HG03439 (cell line): ENCODE results near the gene FBXO31.

Source experiments
- ATAC-seq: cut with Tn5 transposase; IDR thresholded peaks from one replicate; pipeline ENCODE4 v1.9.1; 2021; ENCODE audit warnings: mild to moderate bottlenecking, moderate library complexity; ENCODE audit not compliant: unreplicated experiment

FBXO31 gene, protein sequence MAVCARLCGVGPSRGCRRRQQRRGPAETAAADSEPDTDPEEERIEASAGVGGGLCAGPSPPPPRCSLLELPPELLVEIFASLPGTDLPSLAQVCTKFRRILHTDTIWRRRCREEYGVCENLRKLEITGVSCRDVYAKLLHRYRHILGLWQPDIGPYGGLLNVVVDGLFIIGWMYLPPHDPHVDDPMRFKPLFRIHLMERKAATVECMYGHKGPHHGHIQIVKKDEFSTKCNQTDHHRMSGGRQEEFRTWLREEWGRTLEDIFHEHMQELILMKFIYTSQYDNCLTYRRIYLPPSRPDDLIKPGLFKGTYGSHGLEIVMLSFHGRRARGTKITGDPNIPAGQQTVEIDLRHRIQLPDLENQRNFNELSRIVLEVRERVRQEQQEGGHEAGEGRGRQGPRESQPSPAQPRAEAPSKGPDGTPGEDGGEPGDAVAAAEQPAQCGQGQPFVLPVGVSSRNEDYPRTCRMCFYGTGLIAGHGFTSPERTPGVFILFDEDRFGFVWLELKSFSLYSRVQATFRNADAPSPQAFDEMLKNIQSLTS

DNA sequence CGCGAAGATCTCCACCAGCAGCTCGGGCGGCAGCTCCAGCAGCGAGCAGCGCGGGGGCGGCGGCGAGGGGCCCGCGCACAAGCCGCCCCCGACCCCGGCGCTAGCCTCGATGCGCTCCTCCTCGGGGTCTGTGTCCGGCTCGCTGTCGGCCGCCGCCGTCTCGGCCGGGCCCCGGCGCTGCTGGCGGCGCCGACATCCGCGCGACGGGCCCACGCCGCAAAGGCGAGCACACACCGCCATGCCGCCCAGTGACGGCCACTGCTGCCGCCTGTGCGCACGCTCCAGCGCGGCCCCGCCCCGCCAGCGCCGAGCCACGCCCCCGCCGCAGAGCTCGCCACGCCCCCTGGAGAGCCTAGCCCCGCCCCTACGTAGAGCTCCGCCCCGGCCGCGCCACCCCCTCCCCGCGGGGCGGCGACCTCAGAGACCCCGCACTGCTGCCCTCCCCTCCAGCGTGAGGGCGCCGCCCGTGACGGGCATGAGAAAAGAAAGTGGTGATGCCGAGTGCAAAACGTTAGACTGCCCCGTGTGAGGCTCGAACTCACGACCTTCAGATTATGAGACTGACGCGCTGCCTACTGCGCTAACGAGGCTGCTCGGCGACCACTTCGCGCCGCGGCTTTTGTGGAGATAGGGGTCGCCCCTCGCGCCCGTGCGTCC lies at the start of gene FBXO31:
TSS of gene FBXO31 (minus strand) at position 272 of the 657 bp plus-strand sequence. CDS start at position 240, 32 bp downstream.
- peak; percentile 43 for ATAC-seq

GRCh38 chr16:87432330-87432915 lies 48.8 kb upstream of the FBXO31 start:
- no peak for ATAC-seq

GRCh38 chr16:87431926-87432325 lies 48.4 kb upstream of the FBXO31 start:
- ATAC-seq: no peak

- no peak for ATAC-seq
Measured at GRCh38 chr16:87426423-87427215, 43.0 kb upstream of the FBXO31 start.

DNA sequence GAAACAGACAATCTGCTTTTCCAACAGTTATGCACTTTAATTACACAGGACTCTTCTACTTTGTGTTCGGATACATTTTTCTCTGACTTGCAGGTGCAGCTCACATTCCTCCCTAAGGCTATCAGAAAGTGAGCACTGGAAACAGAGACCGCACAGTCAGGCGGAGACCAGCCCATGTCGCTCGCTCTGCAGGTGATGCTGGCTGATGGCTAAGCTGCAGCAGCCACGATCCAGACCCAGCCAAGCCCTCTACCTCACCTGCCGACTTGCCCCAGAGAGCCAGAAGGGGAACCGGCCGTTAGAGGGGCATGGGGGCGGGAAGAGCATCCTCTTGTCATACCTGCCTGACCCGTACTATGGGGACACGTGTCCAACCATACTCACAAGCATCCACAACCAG lies 42.4 kb upstream of the FBXO31 start:
- no peak for ATAC-seq

DNA sequence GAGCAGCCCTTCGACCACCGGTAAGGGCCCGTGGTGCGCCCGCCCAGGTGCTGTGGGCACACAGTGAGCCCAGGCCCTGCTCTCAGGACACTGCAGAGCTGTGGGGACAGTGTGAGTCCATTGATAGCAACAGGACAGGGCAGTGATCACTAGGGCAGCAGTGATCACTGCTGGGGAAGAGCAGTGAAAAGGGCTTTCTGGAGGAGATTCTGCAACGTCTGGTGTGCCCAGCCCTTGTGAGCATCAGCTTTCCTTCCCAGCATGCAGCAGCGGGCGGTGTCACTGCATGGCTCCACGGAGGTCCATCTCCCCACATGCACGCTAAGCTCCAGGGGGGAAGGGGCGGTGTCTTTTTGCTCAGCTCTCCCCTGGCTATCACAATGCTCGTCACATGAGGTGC lies 40.7 kb upstream of the FBXO31 start:
- no peak for ATAC-seq

- ATAC-seq: no peak
Measured at GRCh38 chr16:87423429-87423828, 39.9 kb upstream of the FBXO31 start.

- no peak for ATAC-seq
Measured at GRCh38 chr16:87422106-87422505, 38.5 kb upstream of the FBXO31 start.

GRCh38 chr16:87421003-87421912 lies 37.7 kb upstream of the FBXO31 start:
- no peak for ATAC-seq

- no peak for ATAC-seq
Measured at GRCh38 chr16:87420026-87421002, 36.7 kb upstream of the FBXO31 start.

GRCh38 chr16:87418644-87419043 lies 35.1 kb upstream of the FBXO31 start:
- ATAC-seq: no peak

DNA sequence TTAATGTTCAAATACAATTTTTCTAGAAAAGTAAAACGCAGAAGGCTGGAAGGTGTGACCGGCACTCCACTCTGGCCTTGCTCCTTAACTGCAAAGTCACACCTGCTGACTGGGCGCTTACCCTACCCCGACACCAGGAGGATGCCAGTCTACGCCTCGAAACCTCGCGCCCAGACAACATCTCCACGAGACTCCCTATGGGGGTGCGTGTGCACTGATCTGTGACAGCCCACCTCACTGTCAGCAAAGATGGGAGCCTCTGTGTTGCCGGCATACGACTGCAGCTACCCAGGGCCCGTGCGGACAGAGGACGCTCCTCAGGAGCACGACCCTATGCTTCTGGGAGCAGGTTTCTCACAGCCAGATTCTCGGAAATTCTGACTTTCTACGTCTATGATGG lies 34.6 kb upstream of the FBXO31 start:
- ATAC-seq: no peak

DNA sequence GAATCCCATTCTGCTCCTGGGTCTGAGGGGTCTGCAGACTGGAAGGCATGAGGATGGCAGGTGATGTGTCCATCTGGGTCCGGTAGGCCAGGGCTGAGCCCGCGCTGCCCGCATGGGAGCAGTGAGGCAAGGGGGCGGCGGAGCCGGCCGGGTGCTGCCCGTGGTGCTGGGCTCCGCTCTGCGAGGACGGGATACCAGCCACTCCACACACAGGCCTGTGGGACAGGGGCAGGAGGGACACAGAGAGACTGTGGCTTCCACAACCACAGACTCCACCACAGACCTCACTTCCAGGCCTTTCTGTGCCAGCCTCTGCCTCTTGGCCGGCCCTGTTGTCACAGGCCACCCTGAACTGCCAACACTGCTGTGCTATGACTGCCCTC lies 33.9 kb upstream of the FBXO31 start:
- ATAC-seq: no peak

DNA sequence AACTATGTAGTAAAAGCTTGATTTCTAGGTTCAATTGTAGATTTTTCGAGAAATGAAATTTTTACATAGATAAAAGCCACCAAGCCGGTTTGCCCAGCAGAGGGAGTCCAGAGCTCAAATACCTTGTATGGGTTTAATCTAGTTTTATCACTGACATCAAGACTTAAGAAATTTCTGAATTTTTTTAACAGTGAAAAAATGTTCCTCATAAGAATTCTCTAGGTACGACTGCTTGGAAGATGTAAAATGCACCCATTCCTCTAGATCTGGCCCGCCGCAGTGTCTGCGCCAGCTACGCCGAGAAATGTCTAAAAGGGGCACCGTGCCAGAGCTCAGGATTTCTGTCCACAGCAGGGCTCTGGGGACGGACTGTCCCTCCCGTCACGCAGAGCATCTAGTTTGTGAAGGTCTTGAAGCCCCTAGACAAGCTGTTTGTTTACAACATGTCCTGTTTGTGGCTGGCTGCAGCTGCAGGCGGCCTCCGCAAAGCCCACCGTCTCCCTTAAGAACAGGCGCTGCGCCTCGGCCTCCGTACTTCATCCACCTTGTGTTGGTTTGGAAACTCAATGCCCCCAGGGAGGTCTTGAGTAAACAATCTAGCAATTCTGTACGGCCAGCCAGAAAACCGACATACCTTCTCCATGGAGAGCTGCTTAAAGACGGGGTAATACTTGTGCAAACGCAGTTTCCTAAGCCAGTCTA lies 33.4 kb upstream of the FBXO31 start:
- ATAC-seq: no peak

- ATAC-seq: no peak
Measured at GRCh38 chr16:87415441-87415840, 31.9 kb upstream of the FBXO31 start.

- ATAC-seq: no peak
Measured at GRCh38 chr16:87414251-87414680, 30.7 kb upstream of the FBXO31 start.

GRCh38 chr16:87412996-87413421 lies 29.4 kb upstream of the FBXO31 start:
- no peak for ATAC-seq

- no peak for ATAC-seq
Measured at GRCh38 chr16:87412371-87412995, 28.9 kb upstream of the FBXO31 start.
